A673 (cell line): ENCODE data around the gene CRIP1.

ENCODE experiments used
- EZH2 ChIP-seq: fragments of 200-600 bp; sonication (generic); IDR thresholded peaks from 2 replicates; pipeline ENCODE4 v1.6.1; 2017; ENCODE audit warnings: borderline replicate concordance, low read depth, mild to moderate bottlenecking, mixed read lengths, antibody characterized with exemption, low read length; ENCODE audit not compliant: poor library complexity, severe bottlenecking
- TF ChIP-seq, protein P1 (sequence below): fragments of 300-800, 200-600 bp; sonication (generic); conservative IDR thresholded peaks from 2 replicates; pipeline ENCODE4 v1.5.1; 2017; ENCODE audit warnings: low read depth, mild to moderate bottlenecking, antibody characterized with exemption, low read length, moderate library complexity, mixed read lengths

DNA sequence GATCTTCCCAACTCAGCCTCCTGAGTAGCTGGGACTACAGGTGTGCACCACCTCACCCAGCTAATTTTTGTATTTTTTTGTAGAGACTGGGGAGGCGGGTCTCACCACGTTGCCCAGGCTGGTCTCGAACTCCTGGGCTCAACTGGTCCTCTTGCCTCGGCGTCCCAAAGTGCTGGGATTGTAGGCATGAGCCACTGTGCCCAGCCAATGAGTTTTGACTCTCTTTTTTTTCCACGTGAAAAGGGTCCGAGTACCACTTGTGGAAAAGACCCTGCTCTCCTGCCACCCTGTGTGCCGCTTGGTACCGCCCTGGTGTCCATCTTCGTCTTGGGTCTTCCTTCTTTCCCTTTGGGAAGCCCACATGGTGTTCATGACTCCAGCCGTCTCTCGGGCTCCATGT is 21.9 kb downstream of the CRIP1 start:
- TF ChIP-seq, protein P1, sequence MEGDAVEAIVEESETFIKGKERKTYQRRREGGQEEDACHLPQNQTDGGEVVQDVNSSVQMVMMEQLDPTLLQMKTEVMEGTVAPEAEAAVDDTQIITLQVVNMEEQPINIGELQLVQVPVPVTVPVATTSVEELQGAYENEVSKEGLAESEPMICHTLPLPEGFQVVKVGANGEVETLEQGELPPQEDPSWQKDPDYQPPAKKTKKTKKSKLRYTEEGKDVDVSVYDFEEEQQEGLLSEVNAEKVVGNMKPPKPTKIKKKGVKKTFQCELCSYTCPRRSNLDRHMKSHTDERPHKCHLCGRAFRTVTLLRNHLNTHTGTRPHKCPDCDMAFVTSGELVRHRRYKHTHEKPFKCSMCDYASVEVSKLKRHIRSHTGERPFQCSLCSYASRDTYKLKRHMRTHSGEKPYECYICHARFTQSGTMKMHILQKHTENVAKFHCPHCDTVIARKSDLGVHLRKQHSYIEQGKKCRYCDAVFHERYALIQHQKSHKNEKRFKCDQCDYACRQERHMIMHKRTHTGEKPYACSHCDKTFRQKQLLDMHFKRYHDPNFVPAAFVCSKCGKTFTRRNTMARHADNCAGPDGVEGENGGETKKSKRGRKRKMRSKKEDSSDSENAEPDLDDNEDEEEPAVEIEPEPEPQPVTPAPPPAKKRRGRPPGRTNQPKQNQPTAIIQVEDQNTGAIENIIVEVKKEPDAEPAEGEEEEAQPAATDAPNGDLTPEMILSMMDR: no peak
- TF ChIP-seq EZH2: no peak
